ENCODE results near the gene CEACAM21. TPM values are rescaled to one million over a fixed set of nuclear protein-coding genes. Genes with fewer than 3 reads are reported as not detected.
A peak's percentile ranks its signal among the peaks of the same experiment; 100 is the strongest.

The CEACAM21 gene
- total RNA-seq, 1 experiment from 2014 or later = 0.35 TPM

GRCh38 chr19:41570179-41570578 lies 5.8 kb upstream of the CEACAM21 start (continued):
- no peak for TF ChIP-seq RELA (CRISPR knock-in tag; IDR thresholded peaks at IDR 0.05; ENCODE audit: borderline replicate concordance)

GRCh38 chr19:41570639-41571112 lies 5.3 kb upstream of the CEACAM21 start:
- DNase-seq (ENCODE audit: low spot score) = peak; percentile 87
- CTCF ChIA-PET = interaction anchor here (0.6 to 10.4 kb wide), 35 partner anchors 9 to 464 kb away, joined by 3 to 310 read pairs (median 7); partner anchors contain the start of genes B3GNT8, B9D2, DMAC2 and ERICH4
- H3K36me3 Mint-ChIP-seq = no peaks in the 10 kb centered on the region
- H3K4me1 Mint-ChIP-seq = peaks cover 3% of the 10 kb centered on the region
- H3K4me3 Mint-ChIP-seq = no peak overlapping the region
- peak; percentile 97 for ATAC-seq
- H3K9me3 Mint-ChIP-seq = no peaks in the 10 kb centered on the region
- POLR2A ChIA-PET = interaction anchor here (0.6 kb wide), 1 partner anchor 1706 kb away, joined by 4 read pairs; no protein-coding TSS in a partner anchor
- H3K27ac Mint-ChIP-seq = no peak overlapping the region
- TF ChIP-seq CTCF (IDR thresholded peaks at IDR 0.05) = peak; percentile 87
- TF ChIP-seq STAT6 (CRISPR knock-in tag; conservative IDR thresholded peaks at IDR 0.05; ENCODE audit: low read depth) = no peak
- TF ChIP-seq PREB (CRISPR knock-in tag; IDR thresholded peaks at IDR 0.05; ENCODE audit: borderline replicate concordance) = no peak
- peaks cover 87% of the 10 kb centered on the region for H3K27me3 Mint-ChIP-seq (ENCODE audit: low read depth)

- Mint-ChIP-seq H3K4me1 (0 out of 2 replicates have a peak, but pooled peaks cover 3% of the 10 kb centered on the region), H3K36me3 (peaks cover 13% of the 10 kb centered on the region), H3K27ac (no peak overlapping the region), H3K4me3 (no peak overlapping the region), H3K27me3 (ENCODE audit: low read depth) (peaks cover 80% of the 10 kb centered on the region), H3K9me3 (peaks cover 43% of the 10 kb centered on the region)
- no peak for TF ChIP-seq ZNF671 (CRISPR knock-in tag; IDR thresholded peaks at IDR 0.05)
- no peak for TF ChIP-seq STAT6 (CRISPR knock-in tag; conservative IDR thresholded peaks at IDR 0.05; ENCODE audit: low read depth)
- no peak for TF ChIP-seq ZBTB21 (CRISPR knock-in tag; IDR thresholded peaks at IDR 0.05; ENCODE audit: borderline replicate concordance)
- no peak for TF ChIP-seq NFE2L1 (CRISPR knock-in tag; IDR thresholded peaks at IDR 0.05)
- no peak for TF ChIP-seq CTCF (IDR thresholded peaks at IDR 0.05)
- TF ChIP-seq KAT7 (CRISPR knock-in tag; IDR thresholded peaks at IDR 0.05; ENCODE audit: borderline replicate concordance) = no peak
- TF ChIP-seq RORB (CRISPR knock-in tag; IDR thresholded peaks at IDR 0.05) = no peak
- TF ChIP-seq EMX1 (CRISPR knock-in tag; IDR thresholded peaks at IDR 0.05) = no peak
- no peak for TF ChIP-seq ZNF532 (CRISPR knock-in tag; IDR thresholded peaks at IDR 0.05; ENCODE audit: borderline replicate concordance)
- TF ChIP-seq GABPB1 (CRISPR knock-in tag; IDR thresholded peaks at IDR 0.05) = no peak
- POLR2A ChIA-PET = no interaction called here
- DNase-seq (ENCODE audit: low spot score) = no peak
- no peak for ATAC-seq
- CTCF ChIA-PET = interaction anchor here (1.6 kb wide), 1 partner anchor 14 kb away, joined by 6 read pairs; no protein-coding TSS in a partner anchor
Observed at GRCh38 chr19:41577144-41577830, 1.3 kb downstream of the CEACAM21 start.

Measured in WTC11 (cell line).